ENCODE data around the gene NTM. TPM values are rescaled to one million over a fixed set of nuclear protein-coding genes. Genes with fewer than 3 reads are reported as not detected.
"Not testable (repeated sequence)": the region's sequence is repeated elsewhere in the genome, so short reads cannot be mapped to it uniquely, and the experiment has no call there.

The NTM gene
- polyA plus RNA-seq, 1 donor, result 44.4 TPM

GRCh38 chr11:131894615-131895544, 524.5 kb downstream of the NTM start:
- DNase-seq, result no peak

DNA sequence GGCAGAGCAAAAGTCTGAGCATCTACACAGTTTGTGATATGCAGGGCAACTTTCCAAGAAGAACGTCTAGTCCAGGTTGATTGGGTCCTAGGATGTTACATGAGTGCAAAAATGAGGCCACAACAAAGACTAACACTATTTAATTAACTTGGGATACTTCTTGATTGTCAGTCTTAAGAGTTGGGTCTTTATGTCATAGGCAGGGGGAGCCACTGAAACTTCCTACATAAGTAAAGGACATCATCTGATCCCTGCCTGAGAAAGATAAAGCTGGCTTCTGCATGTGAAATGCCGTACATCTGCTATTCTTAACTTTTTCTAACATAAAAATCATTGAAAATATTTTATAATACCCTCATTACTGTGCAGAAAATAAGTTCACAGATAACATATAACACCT, 525.5 kb downstream of the NTM start:
- no peak for DNase-seq

GRCh38 chr11:131896978-131897615, 526.7 kb downstream of the NTM start:
- DNase-seq, result no peak

DNA sequence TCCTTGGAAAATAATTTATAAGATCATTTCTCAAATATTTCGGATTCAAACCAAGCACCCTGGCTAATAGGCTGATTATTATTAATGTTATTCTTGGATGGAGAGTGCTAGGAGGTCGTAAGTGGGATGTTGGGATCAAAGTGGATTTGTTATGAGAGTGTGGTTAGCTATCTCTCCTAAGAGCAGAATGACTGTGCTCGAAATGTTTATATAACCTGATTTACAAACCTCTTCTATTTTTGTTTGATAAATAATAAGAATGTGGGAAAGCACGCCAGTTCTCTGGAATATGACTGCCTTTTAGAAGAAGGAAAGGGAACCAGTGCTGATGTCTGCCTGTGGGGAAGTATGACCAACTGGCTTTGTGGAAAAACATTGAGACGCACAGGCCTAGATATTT, 527.5 kb downstream of the NTM start:
- no peak for DNase-seq

- no peak for DNase-seq
Observed at GRCh38 chr11:131898949-131899348, 528.5 kb downstream of the NTM start.

- DNase-seq, result no peak
Observed at GRCh38 chr11:131899950-131900580, 529.6 kb downstream of the NTM start.

DNA sequence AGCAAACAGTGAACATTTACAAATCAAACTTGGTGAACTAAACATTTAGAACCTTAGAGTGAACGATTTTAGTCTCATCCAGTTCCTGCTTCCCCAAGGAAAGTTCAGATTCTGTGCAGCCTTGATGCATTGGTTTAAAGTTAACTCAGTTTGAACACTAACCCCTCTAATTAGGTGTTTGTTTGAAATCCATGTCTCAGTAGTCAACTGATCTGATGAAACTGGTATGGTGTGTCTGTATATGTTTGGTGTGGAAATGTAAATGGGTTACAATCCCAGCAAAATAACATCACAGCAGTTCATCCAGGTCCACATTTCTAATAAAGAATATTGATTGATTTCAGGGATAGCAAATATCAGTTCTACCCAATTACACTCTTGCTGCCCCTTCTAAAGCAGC, 532.0 kb downstream of the NTM start:
- no peak for DNase-seq

DNA sequence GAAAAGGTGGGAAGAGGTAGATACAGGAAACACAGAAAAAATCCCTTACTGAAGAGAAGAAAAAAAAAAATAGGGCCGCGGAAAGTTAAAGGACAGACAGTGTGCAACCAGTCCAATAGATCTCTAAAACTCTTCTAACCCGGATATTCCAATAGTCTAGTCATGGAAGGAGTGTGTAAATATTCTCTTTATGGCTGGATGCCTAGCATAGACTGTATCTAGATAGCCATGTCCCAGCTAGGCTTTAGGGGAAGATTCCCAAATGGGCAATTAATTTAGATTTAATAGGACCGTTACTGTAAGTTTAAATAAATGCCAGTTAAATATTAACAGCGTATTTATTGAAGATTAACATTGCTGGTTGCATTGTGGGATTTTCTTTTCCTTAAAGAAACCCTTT, 532.7 kb downstream of the NTM start:
- DNase-seq, result no peak

DNA sequence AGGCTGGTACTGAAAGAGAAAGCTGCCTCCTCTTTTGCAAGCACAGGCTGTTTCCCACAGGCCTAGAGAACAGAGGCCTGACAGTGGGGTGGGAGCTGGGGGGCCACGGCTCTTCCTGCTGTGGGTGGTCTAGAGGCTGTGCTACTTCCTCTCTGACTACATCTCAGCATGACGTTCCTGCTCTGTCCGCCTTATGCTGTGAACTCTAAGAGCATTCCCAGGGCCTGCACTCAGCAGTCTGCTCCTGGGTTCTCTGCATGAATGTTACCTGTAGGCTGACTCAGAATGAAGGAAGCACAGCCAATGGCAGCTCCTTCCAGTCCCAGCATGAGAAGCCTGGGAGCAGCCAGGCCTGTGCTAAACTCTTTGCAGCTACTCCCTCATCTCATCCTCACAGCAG, 534.3 kb downstream of the NTM start:
- DNase-seq, result no peak

DNA sequence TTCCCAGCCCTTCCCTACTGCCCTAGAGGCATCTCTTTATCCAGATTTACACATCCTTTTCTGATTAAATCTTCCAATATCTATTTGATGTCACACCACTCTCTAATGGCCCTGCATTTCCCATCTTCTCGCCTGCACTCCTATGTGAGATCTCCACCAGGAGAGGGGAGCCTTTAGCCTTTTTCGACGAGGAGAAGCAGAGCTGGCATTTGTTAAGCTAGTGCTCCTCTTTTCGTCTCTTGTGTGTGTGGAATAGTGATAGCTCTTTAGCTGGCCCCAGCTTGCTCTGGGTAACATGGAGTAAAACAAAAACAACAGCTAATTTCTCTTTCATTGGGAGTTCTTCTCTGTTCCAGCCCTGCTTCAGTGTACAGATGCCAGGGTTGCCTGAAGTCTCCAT, 536.5 kb downstream of the NTM start:
- DNase-seq, result no peak

DNA sequence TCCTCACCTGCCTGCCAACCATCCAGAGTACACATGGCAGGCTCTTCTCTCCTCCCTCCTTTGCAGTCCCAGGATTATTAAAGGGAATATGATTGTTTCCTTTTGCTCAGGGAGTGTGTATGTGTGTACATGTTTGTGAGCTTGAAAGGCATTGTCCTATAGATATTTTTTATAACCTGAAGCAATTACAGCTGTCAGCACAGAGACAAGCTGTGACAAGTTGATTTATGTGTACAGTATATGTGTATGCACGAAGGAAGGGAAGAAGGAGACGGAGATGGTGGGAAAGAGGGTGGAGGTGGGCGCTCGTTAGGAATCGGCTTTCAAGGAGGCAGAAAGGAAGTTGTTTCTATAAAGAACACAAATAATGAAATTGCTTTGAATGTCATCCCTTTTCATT, 537.0 kb downstream of the NTM start:
- no peak for DNase-seq

DNA sequence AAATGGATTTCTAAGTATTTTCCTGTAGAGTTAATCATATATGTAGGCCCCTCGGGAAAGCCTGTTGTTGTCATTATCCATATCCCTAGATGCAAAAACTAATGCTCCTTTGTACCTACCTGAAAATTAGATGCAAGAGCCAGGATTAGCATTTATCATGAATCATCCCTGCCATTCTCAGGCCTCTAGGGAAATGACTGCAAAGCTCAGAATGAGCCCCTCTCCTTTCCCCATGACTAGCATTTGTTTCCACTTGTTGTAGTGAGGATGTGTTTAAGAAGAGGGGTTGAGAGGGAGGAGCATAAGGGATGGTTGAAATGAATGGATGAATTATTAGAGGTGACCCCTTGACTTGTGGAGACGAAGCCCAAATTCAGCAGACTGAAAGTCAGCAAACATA, 537.9 kb downstream of the NTM start:
- DNase-seq, result no peak

- no peak for DNase-seq
Observed at GRCh38 chr11:131909426-131910177, 539.2 kb downstream of the NTM start.

DNA sequence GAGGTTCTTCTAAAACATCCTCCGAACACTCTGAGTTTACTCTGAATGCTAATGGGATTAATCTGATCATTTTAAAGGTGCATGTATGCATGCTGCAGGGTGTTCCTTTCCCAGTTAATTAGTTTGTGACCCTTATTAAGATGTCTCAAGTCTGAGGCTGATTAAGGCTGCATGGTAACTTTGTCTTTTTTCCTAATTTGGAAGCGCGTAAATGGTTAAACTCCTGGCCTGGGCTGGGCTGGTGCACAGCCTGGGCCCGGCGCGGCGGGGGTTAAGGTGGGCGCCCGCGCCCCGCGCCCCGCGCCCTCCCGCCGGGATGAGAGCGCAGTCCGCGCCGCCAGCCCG, 539.7 kb downstream of the NTM start:
- no peak for DNase-seq

GRCh38 chr11:131910523-131911387, 540.3 kb downstream of the NTM start:
- DNase-seq, result no peak

- not testable (repeated sequence) for DNase-seq
Observed at GRCh38 chr11:131911388-131912032, 541.1 kb downstream of the NTM start.

GRCh38 chr11:131912134-131912533, 541.7 kb downstream of the NTM start:
- no peak for DNase-seq

DNA sequence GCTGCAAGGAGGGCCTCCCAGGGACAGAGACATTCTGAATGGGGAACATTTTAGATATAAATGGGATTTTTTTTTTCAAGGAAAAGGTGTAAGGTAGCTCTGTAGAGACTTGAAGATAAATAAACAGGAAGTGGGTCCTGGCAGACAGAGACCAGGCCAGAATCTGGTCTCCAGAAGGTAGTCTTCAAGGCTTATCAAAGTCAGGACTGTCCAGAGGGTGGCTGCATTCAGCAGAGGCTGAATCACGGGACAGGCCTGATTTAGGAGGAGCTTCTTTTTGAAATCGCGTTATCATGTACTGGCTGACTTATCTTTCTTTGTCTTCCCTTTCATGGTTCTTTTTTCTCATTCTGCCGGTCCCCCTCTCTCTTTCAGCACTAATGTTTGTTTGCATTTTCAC, 542.9 kb downstream of the NTM start:
- DNase-seq, result no peak

GRCh38 chr11:131914361-131914774, 544.0 kb downstream of the NTM start:
- no peak for DNase-seq

- DNase-seq, result no peak
Observed at GRCh38 chr11:131916638-131917037, 546.2 kb downstream of the NTM start.
